Lower lobe of right lung (tissue), 2 donors: ENCODE data around the gene GALM. TPM values are rescaled to one million over a fixed set of nuclear protein-coding genes. Genes with fewer than 3 reads are reported as not detected.
A peak's percentile ranks its signal among the peaks of the same experiment; 100 is the strongest.
"Not testable (repeated sequence)": the region's sequence is repeated elsewhere in the genome, so short reads cannot be mapped to it uniquely, and the experiment has no call there.

ENCODE experiments used
- ATAC-seq, 2 donors: fragments of 200-7000 bp; cut with Tn5 transposase; one replicate each; pipeline ENCODE4 v1.9.1; 2020 to 2022; ENCODE audit warnings: mild to moderate bottlenecking in 2 of 2, moderate library complexity in 2 of 2
- DNase-seq: peaks from one replicate; pipeline ENCODE4 v3.0.0-alpha.2; 2020
- H3K27ac ChIP-seq: fragments of 200-600 bp; one replicate; pipeline ENCODE4 v1.8.0; 2022
- H3K27me3 ChIP-seq: fragments of 200-600 bp; one replicate; pipeline ENCODE4 v1.8.0; 2022; ENCODE audit warnings: low read depth
- H3K36me3 ChIP-seq: fragments of 200-600 bp; one replicate; pipeline ENCODE4 v1.8.0; 2022; ENCODE audit warnings: mild to moderate bottlenecking
- H3K4me1 ChIP-seq: fragments of 200-600 bp; one replicate; pipeline ENCODE4 v1.8.0; 2022
- H3K4me3 ChIP-seq: fragments of 200-600 bp; one replicate; pipeline ENCODE4 v1.8.0; 2022; ENCODE audit warnings: mild to moderate bottlenecking
- H3K9me3 ChIP-seq: fragments of 200-600 bp; one replicate; pipeline ENCODE4 v1.8.0; 2022
- intact Hi-C: fragments of 100-400 bp; cut with DNase I; formaldehyde crosslinking; loops from one replicate; pipeline ENCODE4 v1.11.0; 2022
- total RNA-seq: library from RNA; stranded (reverse); fragmentation: NEBNext Ultra II Directional; extraction: Animal tissue kit (Norgen Biotek cat#: 25700); gene quantifications from one replicate; pipeline ENCODE4 v1.2.1, GENCODE V29; 2021
- TF ChIP-seq, protein P1 (sequence below): fragments of 200-600 bp; IDR thresholded peaks from one replicate; pipeline ENCODE4 v1.8.0; 2022; ENCODE audit warnings: antibody characterized with exemption, mild to moderate bottlenecking
- donor health status: DM: no; HTN: yes; CAD: no; lungs with severe emphysema.

GALM gene
- total RNA-seq, 1 donor from 2014 or later: 17.7 TPM

DNA sequence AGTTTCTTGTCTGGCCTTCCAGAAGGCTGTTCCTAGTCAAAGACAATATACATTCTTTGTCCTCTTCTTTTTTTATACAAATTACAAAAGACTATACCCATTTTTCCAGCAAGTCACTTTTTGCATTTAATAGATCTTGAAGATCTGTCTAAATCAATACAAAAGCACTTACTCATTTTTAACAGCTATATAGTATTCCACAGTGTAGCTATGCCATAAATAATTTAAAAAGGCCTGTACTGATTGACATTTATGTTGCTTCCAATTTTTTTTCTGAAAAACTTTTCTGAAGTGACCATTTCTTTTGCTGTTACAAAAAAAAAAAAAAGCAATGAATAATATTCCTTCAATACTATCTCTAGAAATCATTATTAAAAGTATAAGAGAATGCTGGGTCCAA, 32.9 kb upstream of the GALM start:
- TF ChIP-seq, protein P1, sequence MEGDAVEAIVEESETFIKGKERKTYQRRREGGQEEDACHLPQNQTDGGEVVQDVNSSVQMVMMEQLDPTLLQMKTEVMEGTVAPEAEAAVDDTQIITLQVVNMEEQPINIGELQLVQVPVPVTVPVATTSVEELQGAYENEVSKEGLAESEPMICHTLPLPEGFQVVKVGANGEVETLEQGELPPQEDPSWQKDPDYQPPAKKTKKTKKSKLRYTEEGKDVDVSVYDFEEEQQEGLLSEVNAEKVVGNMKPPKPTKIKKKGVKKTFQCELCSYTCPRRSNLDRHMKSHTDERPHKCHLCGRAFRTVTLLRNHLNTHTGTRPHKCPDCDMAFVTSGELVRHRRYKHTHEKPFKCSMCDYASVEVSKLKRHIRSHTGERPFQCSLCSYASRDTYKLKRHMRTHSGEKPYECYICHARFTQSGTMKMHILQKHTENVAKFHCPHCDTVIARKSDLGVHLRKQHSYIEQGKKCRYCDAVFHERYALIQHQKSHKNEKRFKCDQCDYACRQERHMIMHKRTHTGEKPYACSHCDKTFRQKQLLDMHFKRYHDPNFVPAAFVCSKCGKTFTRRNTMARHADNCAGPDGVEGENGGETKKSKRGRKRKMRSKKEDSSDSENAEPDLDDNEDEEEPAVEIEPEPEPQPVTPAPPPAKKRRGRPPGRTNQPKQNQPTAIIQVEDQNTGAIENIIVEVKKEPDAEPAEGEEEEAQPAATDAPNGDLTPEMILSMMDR: no peak
- H3K4me1 ChIP-seq: peaks cover 12% of the 10 kb centered on the region
- no peak for ATAC-seq
- no peaks in the 10 kb centered on the region for H3K27me3 ChIP-seq
- no peaks in the 10 kb centered on the region for H3K36me3 ChIP-seq
- intact Hi-C loops: no loop called here
- H3K4me3 ChIP-seq: no peak overlapping the region
- no peak overlapping the region for H3K27ac ChIP-seq
- DNase-seq: no peak
- no peaks in the 10 kb centered on the region for H3K9me3 ChIP-seq

DNA sequence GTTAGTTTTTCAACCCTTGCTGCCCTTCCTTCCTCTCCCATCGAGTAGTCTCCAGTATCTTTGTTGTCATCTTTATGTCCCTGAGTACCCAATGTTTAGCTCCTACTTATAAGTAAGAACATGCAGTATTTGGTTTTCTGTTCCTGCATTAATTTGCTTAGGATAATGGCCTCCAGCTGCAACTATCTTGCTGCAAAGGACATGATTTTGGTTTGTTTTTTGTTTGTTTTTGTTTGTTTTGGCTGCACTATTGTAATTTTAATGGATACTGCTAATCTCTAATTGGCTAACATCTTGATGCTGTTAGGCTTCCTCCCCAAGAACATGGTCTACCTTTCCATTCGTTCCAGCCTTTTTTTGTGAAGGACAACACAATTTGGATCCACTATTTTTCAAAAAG, 32.0 kb upstream of the GALM start:
- Histone ChIP-seq H3K4me3 (no peak overlapping the region), H3K27me3 (no peaks in the 10 kb centered on the region), H3K36me3 (no peaks in the 10 kb centered on the region), H3K4me1 (peaks cover 12% of the 10 kb centered on the region), H3K27ac (no peak overlapping the region), H3K9me3 (no peaks in the 10 kb centered on the region)
- ATAC-seq: no peak
- no peak for DNase-seq
- TF ChIP-seq, protein P1: no peak
- intact Hi-C loops: no loop called here

DNA sequence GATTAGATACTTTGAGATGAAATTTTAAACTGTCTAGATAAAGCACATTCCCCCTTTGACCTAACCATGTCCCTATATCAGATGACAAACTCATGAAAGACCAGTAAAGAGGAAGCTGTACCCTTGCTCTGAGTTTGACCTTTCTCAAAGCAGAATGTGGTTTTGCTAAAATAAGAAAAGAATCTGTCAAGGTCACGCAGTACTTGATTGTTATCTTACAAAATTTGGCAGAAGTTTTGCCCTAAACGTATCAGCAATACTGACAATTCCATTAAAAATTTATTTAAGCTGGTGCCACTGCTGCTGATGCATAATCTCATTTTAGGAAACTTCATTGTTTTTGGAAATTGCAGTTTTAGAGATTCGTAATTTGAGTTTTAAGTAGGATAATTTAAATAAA, 31.2 kb upstream of the GALM start:
- ATAC-seq (peak in 1 of 2 donors; percentile 39), DNase-seq (no peak)
- no peak overlapping the region for H3K4me3 ChIP-seq
- peaks cover 12% of the 10 kb centered on the region for H3K4me1 ChIP-seq
- intact Hi-C loops: no loop called here
- no peaks in the 10 kb centered on the region for H3K9me3 ChIP-seq
- no peak overlapping the region for H3K27ac ChIP-seq
- TF ChIP-seq, protein P1: no peak
- H3K27me3 ChIP-seq: no peaks in the 10 kb centered on the region
- no peaks in the 10 kb centered on the region for H3K36me3 ChIP-seq

DNA sequence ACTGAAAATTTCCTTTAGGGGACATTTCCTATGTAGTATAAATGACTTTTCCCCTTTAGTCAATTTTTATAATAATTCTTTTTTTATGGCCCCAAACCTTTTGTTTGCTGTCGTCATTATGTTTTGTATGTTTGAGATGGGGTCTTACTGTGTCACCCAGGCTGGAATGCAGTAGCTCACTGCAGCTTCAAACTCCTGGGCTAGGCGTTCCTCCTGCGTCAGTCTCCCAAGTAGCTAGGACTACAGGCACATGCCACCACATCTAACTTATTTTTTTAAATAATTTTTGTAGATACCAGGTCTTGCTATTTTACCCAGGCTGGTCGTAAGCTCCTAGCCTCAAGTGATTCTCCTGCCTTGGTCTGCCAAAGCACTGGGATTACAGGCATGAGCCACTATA, 30.8 kb upstream of the GALM start:
- DNase-seq: no peak
- Histone ChIP-seq H3K27ac (no peak overlapping the region), H3K36me3 (no peaks in the 10 kb centered on the region), H3K4me1 (peaks cover 12% of the 10 kb centered on the region), H3K9me3 (no peaks in the 10 kb centered on the region), H3K4me3 (no peak overlapping the region), H3K27me3 (no peaks in the 10 kb centered on the region)
- TF ChIP-seq, protein P1: no peak
- intact Hi-C loops: no loop called here
- no peak for ATAC-seq

DNA sequence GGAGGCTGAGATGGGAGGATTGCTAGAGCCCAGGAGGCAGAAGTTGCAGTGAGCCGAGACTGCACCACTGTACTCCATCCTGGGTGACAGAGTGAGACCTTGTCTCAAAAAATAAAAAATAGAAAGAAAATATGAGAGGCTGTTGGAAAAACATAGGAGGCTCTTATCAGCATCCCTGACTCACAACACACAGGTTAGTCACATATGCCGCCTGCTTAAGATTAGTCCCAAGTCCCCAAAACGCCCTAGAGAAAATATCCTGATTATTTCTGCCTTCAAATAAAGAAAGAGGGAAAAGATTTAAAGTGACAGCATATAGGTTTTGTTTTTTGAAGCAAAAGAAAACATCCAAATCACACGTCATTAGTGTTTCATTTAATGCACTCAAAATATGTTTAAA, 29.8 kb upstream of the GALM start:
- Histone ChIP-seq H3K9me3 (no peaks in the 10 kb centered on the region), H3K4me1 (peaks cover 12% of the 10 kb centered on the region), H3K27ac (no peak overlapping the region), H3K27me3 (no peaks in the 10 kb centered on the region), H3K36me3 (no peaks in the 10 kb centered on the region), H3K4me3 (no peak overlapping the region)
- ATAC-seq (no peak), DNase-seq (no peak)
- intact Hi-C loops: no loop called here
- TF ChIP-seq, protein P1: no peak

DNA sequence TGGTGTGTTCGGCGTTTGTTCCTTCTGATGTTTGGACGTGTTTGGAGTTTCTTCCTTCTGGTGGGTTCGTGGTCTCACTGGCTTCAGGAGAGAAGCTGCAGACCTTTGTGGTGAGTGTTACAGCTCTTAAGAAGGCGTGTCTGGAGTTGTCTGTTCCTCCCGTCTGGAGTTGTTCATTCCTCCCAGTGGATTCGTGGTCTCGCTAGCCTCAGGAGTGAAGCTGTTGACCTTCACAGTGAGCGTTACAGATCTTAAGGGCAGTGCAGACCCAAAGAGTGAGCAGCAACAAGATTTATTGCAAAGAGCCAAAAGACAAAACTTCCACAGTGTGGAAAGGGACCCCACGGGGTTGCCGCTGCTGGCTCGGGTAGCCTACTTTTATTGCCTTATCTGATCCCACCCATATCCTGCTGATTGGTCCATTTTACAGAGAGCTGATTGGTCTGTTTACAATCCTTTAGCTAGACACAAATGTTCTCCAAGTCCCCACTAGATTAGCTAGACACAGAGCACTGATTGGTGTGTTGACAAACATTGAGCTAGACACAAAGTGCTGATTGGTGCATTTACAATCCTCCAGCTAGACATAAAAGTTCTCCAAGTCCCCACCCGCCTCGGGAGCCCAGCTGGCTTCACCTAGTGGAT, 23.4 kb upstream of the GALM start:
- H3K27me3 ChIP-seq, H3K9me3 ChIP-seq, H3K36me3 ChIP-seq, H3K27ac ChIP-seq, H3K4me3 ChIP-seq, DNase-seq, ATAC-seq, intact Hi-C loops, H3K4me1 ChIP-seq: not testable (repeated sequence)
